Ishikawa (cell line): Measurements from ENCODE around the gene CDCA5.

Experiments used
- CEBPB ChIP-seq: IDR thresholded peaks from 2 replicates; pipeline ENCODE4 v1.6.1; 2012
- CREB1 ChIP-seq: IDR thresholded peaks from 2 replicates; pipeline ENCODE4 v1.6.1; 2012; ENCODE audit warnings: low read depth
- EGR1 ChIP-seq: IDR thresholded peaks from 2 replicates; pipeline ENCODE4 v1.6.1; 2012
- EP300 ChIP-seq: IDR thresholded peaks from 2 replicates; pipeline ENCODE4 v1.6.1; 2012; ENCODE audit warnings: borderline replicate concordance
- FOXM1 ChIP-seq: IDR thresholded peaks from 2 replicates; pipeline ENCODE4 v1.6.1; 2012; ENCODE audit warnings: low read depth, borderline replicate concordance
- NFIC ChIP-seq: IDR thresholded peaks from 2 replicates; pipeline ENCODE4 v1.6.1; 2012
- RAD21 ChIP-seq: IDR thresholded peaks from 2 replicates; pipeline ENCODE4 v1.6.1; 2012; ENCODE audit warnings: low read depth
- TAF1 ChIP-seq: IDR thresholded peaks from 2 replicates; pipeline ENCODE4 v1.6.1; 2012; ENCODE audit warnings: low read depth, mild to moderate bottlenecking
- TCF12 ChIP-seq: IDR thresholded peaks from 2 replicates; pipeline ENCODE4 v1.6.1; 2012; ENCODE audit warnings: low read depth
- TEAD4 ChIP-seq: IDR thresholded peaks from 2 replicates; pipeline ENCODE4 v1.6.1; 2012
- YY1 ChIP-seq: IDR thresholded peaks from 2 replicates; pipeline ENCODE4 v1.6.1; 2012; ENCODE audit warnings: low read depth
- ZBTB7A ChIP-seq: IDR thresholded peaks from 2 replicates; pipeline ENCODE4 v1.6.1; 2012; ENCODE audit warnings: low read depth
- TF ChIP-seq, protein P1 (sequence below): IDR thresholded peaks from 2 replicates; pipeline ENCODE4 v1.6.1; 2012; ENCODE audit warnings: low read depth, mild to moderate bottlenecking
- TF ChIP-seq, protein P2 (sequence below): IDR thresholded peaks from 2 replicates; pipeline ENCODE4 v1.6.1; 2012
- TF ChIP-seq, protein P3 (sequence below): IDR thresholded peaks from 2 replicates; pipeline ENCODE4 v1.6.1; 2012

The CDCA5 gene

DNA sequence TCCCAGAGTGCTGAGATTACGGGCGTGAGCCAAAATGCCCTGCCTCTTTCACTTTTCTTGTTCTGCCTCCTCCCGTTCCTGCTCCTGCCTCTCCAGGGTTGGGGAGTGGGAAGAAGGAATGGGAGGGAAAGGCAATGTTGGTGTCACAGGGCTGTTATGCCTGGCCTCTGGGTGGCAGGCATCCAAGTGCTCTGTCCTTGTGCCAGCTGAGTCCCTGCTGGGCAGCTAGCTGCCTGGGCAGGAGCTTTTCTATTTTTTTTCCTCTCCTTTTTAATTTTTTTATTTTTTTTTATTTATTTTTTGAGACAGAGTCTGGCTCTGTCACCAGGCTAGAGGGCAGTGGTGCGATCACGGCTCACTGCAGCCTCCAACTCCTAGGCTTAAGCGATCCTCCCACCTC is 46.9 kb downstream of the CDCA5 start:
- TF ChIP-seq CEBPB (no peak), FOXM1 (no peak), EGR1 (no peak), YY1 (0 out of 2 replicates have a peak, but pooled peaks have one; percentile 13), EP300 (no peak), TEAD4 (peak; percentile 57), NFIC (peak; percentile 87)

DNA sequence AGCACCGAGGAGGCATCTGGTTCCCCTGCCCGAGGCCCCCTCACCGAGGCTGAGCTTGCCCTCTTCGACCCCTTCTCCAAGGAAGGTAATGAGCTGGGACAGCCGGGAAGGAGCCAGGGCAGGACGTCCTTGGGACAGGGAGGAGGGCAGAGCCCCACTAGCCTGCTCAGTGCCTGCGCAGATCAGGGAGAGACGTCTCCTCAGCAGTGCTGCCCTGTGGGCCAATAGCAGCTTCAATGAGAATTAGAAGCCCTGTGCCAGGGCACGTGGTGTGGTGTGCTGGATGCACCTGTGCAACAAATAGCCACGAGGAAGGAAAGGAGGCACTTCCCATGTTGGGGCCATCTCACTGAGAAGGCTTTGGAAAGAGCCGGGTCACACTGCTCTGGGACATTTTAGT is 48.3 kb downstream of the CDCA5 start:
- TF ChIP-seq EGR1, result no peak
- TF ChIP-seq, protein P1, sequence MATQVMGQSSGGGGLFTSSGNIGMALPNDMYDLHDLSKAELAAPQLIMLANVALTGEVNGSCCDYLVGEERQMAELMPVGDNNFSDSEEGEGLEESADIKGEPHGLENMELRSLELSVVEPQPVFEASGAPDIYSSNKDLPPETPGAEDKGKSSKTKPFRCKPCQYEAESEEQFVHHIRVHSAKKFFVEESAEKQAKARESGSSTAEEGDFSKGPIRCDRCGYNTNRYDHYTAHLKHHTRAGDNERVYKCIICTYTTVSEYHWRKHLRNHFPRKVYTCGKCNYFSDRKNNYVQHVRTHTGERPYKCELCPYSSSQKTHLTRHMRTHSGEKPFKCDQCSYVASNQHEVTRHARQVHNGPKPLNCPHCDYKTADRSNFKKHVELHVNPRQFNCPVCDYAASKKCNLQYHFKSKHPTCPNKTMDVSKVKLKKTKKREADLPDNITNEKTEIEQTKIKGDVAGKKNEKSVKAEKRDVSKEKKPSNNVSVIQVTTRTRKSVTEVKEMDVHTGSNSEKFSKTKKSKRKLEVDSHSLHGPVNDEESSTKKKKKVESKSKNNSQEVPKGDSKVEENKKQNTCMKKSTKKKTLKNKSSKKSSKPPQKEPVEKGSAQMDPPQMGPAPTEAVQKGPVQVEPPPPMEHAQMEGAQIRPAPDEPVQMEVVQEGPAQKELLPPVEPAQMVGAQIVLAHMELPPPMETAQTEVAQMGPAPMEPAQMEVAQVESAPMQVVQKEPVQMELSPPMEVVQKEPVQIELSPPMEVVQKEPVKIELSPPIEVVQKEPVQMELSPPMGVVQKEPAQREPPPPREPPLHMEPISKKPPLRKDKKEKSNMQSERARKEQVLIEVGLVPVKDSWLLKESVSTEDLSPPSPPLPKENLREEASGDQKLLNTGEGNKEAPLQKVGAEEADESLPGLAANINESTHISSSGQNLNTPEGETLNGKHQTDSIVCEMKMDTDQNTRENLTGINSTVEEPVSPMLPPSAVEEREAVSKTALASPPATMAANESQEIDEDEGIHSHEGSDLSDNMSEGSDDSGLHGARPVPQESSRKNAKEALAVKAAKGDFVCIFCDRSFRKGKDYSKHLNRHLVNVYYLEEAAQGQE, result no peak
- TF ChIP-seq FOXM1, result no peak
- no peak for TF ChIP-seq NFIC
- TF ChIP-seq TCF12, result no peak
- no peak for TF ChIP-seq CEBPB
- TF ChIP-seq RAD21, result no peak
- TF ChIP-seq TEAD4, result no peak
- no peak for TF ChIP-seq TAF1
- TF ChIP-seq, protein P2, sequence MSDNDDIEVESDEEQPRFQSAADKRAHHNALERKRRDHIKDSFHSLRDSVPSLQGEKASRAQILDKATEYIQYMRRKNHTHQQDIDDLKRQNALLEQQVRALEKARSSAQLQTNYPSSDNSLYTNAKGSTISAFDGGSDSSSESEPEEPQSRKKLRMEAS, result no peak
- TF ChIP-seq CREB1, result no peak
- TF ChIP-seq, protein P3, sequence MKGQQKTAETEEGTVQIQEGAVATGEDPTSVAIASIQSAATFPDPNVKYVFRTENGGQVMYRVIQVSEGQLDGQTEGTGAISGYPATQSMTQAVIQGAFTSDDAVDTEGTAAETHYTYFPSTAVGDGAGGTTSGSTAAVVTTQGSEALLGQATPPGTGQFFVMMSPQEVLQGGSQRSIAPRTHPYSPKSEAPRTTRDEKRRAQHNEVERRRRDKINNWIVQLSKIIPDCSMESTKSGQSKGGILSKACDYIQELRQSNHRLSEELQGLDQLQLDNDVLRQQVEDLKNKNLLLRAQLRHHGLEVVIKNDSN, result no peak
- TF ChIP-seq ZBTB7A, result no peak
- TF ChIP-seq EP300, result no peak
- TF ChIP-seq YY1, result no peak

DNA sequence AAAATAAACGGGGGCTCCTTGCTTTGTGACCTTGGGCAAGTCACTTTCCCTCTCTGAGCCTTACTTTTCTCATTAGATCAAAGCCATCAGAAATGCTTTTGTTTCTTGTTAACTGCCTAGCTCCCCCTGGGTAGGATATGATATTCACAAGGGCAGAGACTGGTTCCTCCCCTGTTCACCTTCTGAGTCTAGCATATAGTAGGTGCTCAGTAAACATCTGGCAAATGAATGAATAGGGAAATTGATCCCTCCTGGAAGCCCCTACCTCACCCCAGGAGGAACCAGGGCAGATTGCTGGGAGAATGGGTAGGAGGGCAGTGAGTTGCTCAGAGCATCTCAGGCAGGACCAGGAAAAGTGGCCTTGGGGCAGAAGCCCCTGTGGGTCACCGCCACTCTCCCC is 49.4 kb downstream of the CDCA5 start:
- TF ChIP-seq FOXM1, result no peak
- TF ChIP-seq, protein P1, result no peak

DNA sequence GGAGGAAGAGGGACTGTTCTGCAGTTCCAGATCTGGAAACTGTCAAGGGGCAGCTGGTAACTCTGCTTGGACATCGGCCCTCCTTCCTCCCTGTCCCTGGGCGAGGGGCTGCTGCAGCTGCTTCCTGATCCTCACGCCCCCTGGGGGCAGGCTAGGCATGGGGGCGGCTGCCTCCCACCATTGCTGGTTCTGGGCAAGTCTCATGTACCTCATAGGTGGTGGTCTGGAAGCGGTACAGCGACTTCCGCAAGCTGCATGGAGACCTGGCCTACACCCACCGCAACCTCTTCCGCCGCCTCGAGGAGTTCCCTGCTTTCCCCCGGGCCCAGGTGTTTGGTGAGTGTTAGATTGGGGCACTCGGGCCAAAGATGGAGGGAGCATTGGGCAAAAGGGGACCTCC is 51.6 kb downstream of the CDCA5 start:
- TF ChIP-seq RAD21 (no peak), NFIC (no peak), FOXM1 (no peak), CREB1 (no peak), ZBTB7A (no peak), YY1 (no peak), TCF12 (no peak)
- TF ChIP-seq, protein P1, result no peak
